G401 (cell line): ENCODE data around the gene KCNAB3. TPM values are rescaled to one million over a fixed set of nuclear protein-coding genes. Genes with fewer than 3 reads are reported as not detected.

Experiments
- DNase-seq: peaks from one replicate; pipeline ENCODE4 v3.0.0-alpha.2; 2015; ENCODE audit warnings: low spot score
- in situ Hi-C: cut with HindIII; loops from 2 replicates; pipeline ENCODE4 v1.10.0; 2016; ENCODE audit warnings: low sequenced_read_pairs, mixed read lengths
- total RNA-seq: library from RNA; depleted of rRNA; stranded (reverse); fragments of >200 nt; shearing (Covaris generic); gene quantifications from 2 replicates; pipeline ENCODE4 v1.2.3, GENCODE V29; 2014

The KCNAB3 gene
- total RNA-seq, 1 experiment from 2014 or later: not detected

DNA sequence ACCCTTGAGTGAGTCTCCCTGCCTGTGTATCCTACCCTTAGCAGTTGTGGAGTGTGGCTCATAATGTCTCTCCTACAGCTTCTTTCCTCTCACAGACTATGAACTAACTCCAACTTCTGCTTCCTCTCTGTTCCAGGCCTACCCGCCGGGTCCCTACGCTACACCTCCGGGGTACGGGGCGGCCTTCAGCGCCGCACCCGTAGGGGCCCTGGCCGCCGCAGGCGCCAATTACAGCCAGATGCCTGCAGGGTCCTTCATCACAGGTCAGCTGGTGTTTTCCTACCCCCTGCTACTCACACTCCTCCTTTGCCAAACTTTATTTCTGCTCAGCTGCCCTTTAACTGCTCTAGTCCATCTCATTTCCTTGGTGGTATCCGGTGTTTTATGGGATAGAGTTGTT is 18.9 kb downstream of the KCNAB3 start:
- in situ Hi-C loops: no loop called here
- no peak for DNase-seq

DNA sequence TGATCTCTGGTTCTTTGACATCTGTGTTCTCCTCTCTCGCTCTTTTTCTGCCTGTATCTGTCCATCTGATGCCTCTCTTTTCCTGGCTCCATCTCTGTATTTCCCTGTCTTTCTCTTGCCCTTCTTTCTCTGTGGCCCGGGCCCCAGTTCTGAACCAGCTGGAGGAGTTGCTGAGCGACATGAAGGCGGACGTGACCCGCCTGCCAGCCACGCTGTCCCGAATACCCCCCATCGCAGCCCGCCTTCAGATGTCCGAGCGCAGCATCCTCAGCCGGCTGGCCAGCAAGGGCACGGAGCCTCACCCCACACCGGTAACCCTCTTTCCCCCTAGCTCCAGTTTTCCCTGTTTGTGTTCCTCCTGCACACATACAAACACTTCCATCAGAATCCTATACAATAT is 19.4 kb downstream of the KCNAB3 start:
- in situ Hi-C loops: no loop called here
- no peak for DNase-seq

DNA sequence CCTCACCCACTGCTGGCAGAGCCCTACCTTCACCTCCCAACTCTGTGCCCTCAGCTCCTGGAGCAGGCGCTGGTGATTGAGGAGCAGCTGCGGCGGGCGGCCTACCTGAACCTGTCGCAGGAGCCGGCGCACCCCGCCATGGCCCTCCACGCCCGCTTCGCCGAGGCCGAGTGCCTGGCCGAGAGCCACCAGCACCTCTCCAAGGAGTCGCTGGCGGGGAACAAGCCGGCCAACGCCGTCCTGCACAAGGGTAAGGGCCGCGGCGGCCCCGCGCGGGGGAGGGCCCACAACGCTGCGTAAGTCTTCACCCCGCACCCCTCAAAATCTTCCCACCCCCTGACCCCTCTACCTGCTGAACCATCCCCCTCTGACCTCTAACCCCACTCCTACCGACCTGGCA is 20.6 kb downstream of the KCNAB3 start:
- DNase-seq: no peak
- in situ Hi-C loops: no loop called here

GRCh38 chr17:7903154-7904103 is 26.2 kb downstream of the KCNAB3 start:
- no peak for DNase-seq
- in situ Hi-C loops: no loop called here

- peak; percentile 56 for DNase-seq
- in situ Hi-C loops: no loop called here
Measured at GRCh38 chr17:7897773-7898172, 31.9 kb downstream of the KCNAB3 start.

GRCh38 chr17:7897090-7897489 is 32.6 kb downstream of the KCNAB3 start:
- in situ Hi-C loops: no loop called here
- no peak for DNase-seq

DNA sequence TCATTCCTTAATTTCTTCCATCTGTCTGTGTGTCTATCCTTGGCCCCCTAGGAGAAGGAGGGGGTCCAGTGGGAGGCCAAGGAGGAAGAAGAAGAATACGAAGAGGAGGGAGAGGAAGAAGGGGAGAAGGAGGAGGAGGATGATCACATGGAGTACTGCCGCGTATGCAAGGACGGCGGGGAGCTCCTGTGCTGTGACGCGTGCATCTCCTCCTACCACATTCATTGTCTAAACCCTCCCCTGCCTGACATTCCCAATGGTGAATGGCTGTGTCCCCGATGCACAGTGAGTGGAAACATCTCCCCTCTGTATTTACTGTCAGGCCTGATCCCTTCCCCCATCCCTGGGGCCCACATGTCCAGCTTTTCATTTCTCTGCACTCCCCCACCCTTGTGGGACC is 34.8 kb downstream of the KCNAB3 start:
- in situ Hi-C loops: no loop called here
- no peak for DNase-seq

GRCh38 chr17:7894226-7894625 is 35.4 kb downstream of the KCNAB3 start:
- DNase-seq: no peak
- in situ Hi-C loops: no loop called here

- no peak for DNase-seq
- in situ Hi-C loops: no loop called here
Measured at GRCh38 chr17:7893187-7893880, 36.3 kb downstream of the KCNAB3 start.

GRCh38 chr17:7889166-7889955 is 40.3 kb downstream of the KCNAB3 start:
- in situ Hi-C loops: no loop called here
- peak; percentile 90 for DNase-seq

- in situ Hi-C loops: no loop called here
Measured at GRCh38 chr17:7888184-7888920, 41.3 kb downstream of the KCNAB3 start, which contains the start of gene CHD3. CHD3 (plus strand) TSS chr17:7888789; CDS start chr17:7889001, 212 bp downstream.

GRCh38 chr17:7887482-7888183 is 42.0 kb downstream of the KCNAB3 start:
- in situ Hi-C loops: no loop called here
- DNase-seq: peak; percentile 87

More at GRCh38 chr17:7888184-7888920, 41.3 kb downstream of the KCNAB3 start, which contains the start of gene CHD3:
- DNase-seq: no peak

GRCh38 chr17:7887038-7887481 is 42.6 kb downstream of the KCNAB3 start:
- in situ Hi-C loops: no loop called here
- DNase-seq: peak; percentile 44

GRCh38 chr17:7886227-7887037 is 43.2 kb downstream of the KCNAB3 start:
- peak; percentile 43 for DNase-seq
- in situ Hi-C loops: no loop called here

DNA sequence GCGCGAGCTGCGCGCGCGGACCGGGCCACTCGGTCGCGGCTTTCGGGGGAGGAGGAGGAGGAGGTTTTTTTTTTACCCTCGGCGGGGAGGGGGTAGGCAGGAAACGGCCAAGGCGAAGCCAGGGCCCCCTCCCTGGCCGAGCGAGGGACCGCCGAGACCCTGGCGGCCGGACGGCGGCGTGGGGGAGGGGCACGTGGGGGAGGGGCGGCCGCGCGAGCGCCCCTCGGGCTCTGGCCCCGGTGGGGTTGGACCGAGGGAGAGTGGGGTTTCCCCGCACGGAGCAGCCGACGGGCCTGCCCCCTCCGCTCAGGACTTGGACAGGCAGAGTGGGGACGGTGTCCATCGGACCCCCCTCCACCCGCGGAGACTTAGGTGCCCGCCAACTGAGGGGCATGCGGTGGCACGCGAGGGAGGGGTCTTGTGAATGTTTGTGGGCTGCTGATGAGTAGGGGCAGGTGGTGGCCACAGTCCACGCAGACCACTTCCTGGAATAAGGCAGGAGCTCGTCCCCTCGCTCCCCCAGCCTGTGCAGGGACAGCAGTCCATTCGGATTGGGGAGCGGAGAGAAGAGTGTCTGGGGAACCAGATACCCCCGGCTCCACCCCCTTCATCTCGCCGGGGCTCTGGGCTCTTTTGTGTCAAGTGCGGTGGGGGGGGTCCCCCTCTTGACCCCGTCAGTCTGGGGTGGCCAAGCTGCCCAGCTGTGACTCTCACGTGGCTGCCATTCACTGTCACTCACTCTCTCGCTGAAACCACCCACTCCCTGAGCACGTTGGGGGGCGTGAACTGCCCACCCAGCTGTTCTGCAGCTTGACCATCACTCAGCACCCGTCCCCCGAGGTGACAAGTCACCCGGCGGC is 44.1 kb downstream of the KCNAB3 start:
- in situ Hi-C loops: no loop called here
- DNase-seq: peak; percentile 42

- DNase-seq: no peak
- in situ Hi-C loops: no loop called here
Measured at GRCh38 chr17:7884581-7885366, 44.9 kb downstream of the KCNAB3 start.
